Sciatic nerve (tissue), 2 donors: ENCODE measurements around the gene KDR. TPM values are rescaled to one million over a fixed set of nuclear protein-coding genes. Genes with fewer than 3 reads are reported as not detected.

ENCODE experiments used
- ATAC-seq: fragments of 200-7000 bp; cut with Tn5 transposase; one replicate; pipeline ENCODE4 v1.9.1; 2020; ENCODE audit warnings: mild to moderate bottlenecking, moderate library complexity
- DNase-seq: peaks from one replicate; pipeline ENCODE4 v3.0.0-alpha.2; 2020; ENCODE audit warnings: low spot score
- intact Hi-C: fragments of 100-400 bp; cut with DNase I; formaldehyde crosslinking; loops from one replicate; pipeline ENCODE4 v1.14.2; 2022
- total RNA-seq: library from RNA; stranded (reverse); fragmentation: NEBNext Ultra II Directional; extraction: Animal tissue kit (Norgen Biotek cat#: 25700); gene quantifications from one replicate; pipeline ENCODE4 v1.2.1, GENCODE V29; 2021
- donor health status: DM: no; HTN: no; CAD: no.
- donor health status: DM: no; HTN: no; CAD: no.

The KDR gene
- total RNA-seq, 1 donor from 2014 or later: 60.7 TPM

DNA sequence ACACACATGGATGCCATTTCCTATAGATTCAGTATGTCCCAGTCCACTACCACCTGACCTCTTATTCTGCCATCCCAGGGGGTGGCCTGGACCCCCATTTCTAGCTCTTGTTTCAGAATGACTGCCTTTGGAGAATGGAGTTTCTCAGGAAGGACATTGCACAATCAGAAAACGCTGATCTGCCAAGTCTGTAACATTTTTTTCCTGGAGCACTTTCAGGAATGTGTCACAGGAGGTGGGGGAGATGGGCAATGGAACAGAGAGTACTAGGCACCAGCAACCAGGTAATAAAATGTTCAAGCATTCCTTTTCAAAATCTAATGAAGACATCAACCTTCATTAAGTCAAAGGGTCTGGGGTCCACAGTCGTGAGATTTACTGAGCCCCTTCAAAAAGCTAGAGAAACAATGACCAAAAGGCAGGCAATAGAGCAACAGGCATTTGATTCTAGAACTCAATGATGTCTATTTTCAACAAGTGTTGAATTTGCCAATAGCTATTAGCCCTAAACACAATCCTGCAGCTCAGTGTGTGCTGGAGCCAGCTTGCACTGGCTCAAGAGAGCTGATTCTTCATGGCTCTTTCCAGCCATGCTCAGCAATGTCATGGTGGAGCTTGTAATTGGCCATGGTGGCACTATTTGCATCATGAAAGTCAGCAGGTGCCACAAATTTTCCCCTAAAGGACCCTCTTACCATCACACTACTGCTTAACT, 87.1 kb downstream of the KDR start:
- ATAC-seq (peak; percentile 89), DNase-seq (no peak)
- intact Hi-C loops: no loop called here

DNA sequence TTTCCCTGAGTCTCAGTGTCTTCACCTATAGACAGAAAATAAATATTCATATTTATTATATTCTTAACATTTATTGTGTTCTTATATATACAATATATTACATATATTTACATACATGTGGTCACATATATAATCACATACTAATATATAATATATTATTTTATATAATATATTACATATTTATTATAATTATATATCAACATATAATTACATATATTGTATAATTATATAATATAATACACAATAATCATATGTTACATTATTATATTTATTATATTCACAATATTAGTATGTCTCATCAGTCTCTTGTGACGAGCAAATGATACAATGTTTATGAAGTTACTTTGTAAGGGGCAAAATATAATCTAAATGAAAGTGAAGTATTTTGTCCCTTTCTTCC, 87.7 kb downstream of the KDR start:
- ATAC-seq (no peak), DNase-seq (no peak)
- intact Hi-C loops: no loop called here

DNA sequence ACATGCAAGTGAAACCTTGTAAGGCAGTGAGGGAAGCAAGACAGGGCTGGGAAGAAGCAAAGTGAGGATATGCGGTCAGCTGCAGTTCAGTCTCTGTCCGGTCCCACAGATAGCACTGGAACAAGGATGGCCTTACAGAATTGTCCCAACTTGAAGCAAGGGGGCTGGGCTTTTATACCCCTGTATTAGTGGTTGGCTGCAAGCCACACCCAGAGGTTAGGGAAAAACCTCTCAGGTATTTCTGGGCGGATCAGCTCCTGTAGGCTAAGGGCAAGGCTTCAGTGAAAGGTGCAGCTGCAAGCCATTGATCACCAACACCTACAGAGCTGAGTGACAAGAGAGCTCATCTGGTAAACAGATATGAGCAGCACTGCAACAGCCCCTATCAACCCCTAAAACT, 89.0 kb downstream of the KDR start:
- DNase-seq (no peak), ATAC-seq (no peak)
- intact Hi-C loops: no loop called here

DNA sequence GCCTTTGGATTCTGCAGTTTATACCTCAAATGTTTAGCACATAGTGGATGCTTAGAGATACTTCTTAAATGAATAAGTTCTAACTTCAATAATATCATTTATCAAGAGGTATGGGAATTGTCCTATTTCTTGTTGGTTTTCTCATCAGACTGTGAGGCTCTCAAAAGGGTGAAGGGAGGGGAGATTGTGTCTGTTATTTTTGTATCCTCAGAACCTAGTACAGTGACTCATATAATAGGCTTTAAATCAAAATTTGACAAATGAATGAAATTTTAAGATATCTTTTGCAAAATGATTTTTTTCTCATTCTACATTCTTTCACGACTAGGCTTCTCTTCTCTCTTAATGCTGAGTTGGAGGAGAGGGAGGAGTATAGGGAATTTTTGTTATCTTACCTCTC, 89.5 kb downstream of the KDR start:
- ATAC-seq: no peak

DNA sequence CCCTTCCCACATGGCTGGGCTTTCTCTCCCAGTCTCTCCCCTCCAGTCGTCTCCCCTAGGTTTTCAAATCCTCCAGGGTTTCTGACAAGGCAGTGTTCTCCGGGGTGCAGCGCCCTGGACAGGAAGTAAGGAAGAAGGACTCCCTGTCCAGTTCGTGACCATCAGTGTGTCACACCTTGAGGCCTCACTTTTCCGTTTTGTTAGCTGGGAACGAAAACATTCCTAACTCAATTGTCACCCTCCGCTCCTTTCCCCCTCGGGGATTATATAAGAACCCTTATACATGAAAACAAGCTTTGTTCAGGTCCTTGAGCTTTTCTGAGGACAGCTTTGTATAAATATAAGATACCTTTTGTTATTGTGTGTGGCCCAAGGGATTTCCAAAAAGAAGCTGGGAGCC, 92.1 kb downstream of the KDR start:
- intact Hi-C loops: no loop called here
- no peak for DNase-seq
- no peak for ATAC-seq

More for the DNA sequence above, 89.5 kb downstream of the KDR start:
- intact Hi-C loops: no loop called here
- DNase-seq: no peak

DNA sequence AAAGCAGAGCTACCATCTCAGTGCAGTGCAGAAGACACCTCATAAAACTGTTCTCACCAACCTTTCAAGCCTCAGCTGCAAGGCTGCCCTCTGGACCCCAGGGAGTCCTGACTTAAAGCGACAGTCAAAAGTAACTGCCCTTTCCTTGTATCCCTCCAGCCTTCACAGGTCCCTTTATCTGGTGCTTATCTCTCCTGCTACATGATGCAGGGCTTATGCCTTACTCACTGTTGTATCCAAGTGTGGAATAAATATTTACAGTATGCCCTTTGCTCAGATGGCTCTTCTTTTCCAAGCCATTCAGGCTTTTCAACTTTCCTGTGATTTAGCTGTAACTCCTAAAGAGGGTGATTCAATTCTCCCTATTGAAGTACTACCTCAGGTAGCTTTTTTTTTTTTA, 92.6 kb downstream of the KDR start:
- ATAC-seq: no peak

DNA sequence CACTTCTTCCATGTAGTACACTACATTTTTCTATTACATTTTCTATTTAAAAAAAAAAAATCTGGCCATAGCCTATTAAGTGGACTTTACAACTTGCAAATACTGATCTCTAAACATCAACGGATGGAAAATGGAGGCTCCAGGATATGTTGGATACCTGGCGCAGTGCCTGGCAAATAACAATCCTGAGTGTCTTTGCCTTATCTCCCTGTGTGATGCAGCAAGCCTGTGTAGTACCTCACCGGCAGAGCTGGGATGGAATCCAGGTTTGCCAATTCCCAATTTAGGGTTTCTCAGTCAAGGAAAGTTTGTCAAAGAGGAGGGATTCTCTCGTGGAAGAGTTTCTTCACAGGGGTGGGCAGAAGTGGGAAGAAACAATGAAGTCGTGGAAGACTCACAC, 93.2 kb downstream of the KDR start:
- ATAC-seq (no peak), DNase-seq (no peak)
- intact Hi-C loops: no loop called here

More for the DNA sequence above, 92.6 kb downstream of the KDR start:
- DNase-seq: no peak
- intact Hi-C loops: no loop called here

DNA sequence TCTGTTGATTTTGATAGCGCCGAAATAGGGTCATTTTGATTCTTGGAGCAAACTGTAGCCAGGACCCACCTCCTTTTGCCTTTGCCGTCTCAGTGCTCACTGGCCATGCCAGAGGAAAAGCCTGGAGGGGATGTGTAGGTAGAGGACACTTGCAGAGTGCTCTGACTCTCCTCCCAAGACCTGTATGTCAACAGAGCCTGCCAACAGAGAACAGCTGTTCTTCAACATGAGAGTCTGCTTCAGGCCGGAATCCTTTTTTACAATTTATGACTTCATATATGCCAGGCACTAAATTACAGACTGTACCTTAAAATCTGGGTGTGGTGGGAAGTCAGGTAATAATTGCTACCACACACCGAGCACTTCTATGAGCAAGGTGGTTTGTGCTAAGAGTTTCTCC, 94.2 kb downstream of the KDR start:
- intact Hi-C loops: no loop called here
- ATAC-seq: no peak
- no peak for DNase-seq

DNA sequence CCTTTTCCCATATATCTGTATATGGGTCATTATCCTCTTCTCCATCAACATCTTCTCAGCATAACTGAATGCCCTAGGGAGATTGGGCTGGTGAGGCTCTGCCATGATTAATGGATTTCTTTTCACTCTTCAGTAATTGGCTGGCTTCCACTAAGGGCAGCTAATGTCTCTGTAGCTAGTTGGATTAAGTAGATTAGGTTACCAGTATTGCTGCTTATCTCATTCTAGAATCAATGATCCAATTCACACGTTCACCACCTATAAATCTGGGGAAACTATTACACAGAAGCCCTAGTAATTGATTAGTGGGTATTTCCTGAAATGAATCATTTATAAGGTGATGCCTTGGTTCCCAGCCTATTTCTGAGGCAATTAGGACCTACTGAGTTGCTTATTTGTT, 94.8 kb downstream of the KDR start:
- no peak for DNase-seq
- intact Hi-C loops: no loop called here
- no peak for ATAC-seq

DNA sequence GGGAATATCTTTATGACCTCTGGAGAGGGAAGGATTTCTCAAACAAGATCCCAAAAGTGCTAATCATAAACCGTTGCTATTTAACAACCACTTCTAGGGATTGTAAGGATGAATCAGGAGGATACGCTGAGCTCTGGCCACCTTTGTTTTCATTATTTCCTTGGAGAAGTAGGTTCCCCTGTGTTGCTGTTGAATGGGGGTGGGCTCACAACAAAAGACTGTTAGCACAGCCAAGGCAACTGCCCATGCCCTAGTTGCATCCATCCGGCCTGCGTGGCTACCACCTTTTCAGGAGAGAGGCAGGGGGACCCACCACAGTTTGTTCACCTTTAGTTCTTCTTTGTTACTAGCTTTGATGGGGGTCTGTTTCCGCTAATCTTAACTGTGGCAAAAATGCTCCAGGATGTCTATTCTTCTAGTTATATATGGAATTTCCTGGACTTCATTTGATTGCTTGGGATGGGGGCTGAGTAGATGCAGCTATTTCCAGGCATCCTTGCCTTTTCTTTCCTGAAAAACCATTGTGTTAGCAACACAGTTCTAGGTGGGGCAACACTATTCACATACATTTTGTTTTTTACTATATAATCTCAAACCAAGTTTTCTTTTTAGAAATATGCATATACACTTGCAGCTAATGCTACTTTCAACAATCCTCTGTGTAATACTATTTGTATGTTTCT, 95.4 kb downstream of the KDR start:
- intact Hi-C loops: no loop called here
- DNase-seq: no peak
- no peak for ATAC-seq

DNA sequence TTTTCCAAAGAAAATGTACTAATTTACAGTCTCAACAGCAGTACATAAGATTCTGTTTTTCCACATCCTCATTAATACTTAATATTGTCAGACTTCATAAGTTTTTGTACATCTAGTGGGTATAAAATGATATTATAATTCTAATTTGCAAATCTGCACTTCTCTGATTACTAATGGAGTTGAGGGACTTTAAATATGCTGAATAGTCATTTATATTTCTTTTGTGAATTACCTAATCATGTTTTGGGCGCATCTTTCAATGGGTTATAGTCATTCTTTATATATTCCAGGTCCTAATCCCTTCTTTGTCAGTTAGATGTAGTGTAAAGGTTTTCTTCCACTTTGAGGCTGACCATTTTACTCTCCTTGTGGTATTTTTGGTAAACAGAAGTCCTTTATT, 96.1 kb downstream of the KDR start:
- no peak for DNase-seq
- intact Hi-C loops: no loop called here
- ATAC-seq: no peak

Other genes starting within 250 kb of the KDR start
- 14.6 TPM for gene SRD5A3, start 220.6 kb upstream of the KDR start, total RNA-seq